Ishikawa (cell line): ENCODE results near the gene BIRC3.

Source experiments
- CEBPB ChIP-seq: IDR thresholded peaks from 2 replicates; pipeline ENCODE4 v1.6.1; 2012
- CREB1 ChIP-seq: IDR thresholded peaks from 2 replicates; pipeline ENCODE4 v1.6.1; 2012; ENCODE audit warnings: low read depth
- EGR1 ChIP-seq: IDR thresholded peaks from 2 replicates; pipeline ENCODE4 v1.6.1; 2012
- EP300 ChIP-seq: IDR thresholded peaks from 2 replicates; pipeline ENCODE4 v1.6.1; 2012; ENCODE audit warnings: borderline replicate concordance
- FOXM1 ChIP-seq: IDR thresholded peaks from 2 replicates; pipeline ENCODE4 v1.6.1; 2012; ENCODE audit warnings: low read depth, borderline replicate concordance
- MAX ChIP-seq: IDR thresholded peaks from 2 replicates; pipeline ENCODE4 v1.6.1; 2012
- NFIC ChIP-seq: IDR thresholded peaks from 2 replicates; pipeline ENCODE4 v1.6.1; 2012
- RAD21 ChIP-seq: IDR thresholded peaks from 2 replicates; pipeline ENCODE4 v1.6.1; 2012; ENCODE audit warnings: low read depth
- REST ChIP-seq: IDR thresholded peaks from 2 replicates; pipeline ENCODE4 v1.6.1; 2012; ENCODE audit warnings: low read depth, mild to moderate bottlenecking
- TAF1 ChIP-seq: IDR thresholded peaks from 2 replicates; pipeline ENCODE4 v1.6.1; 2012; ENCODE audit warnings: low read depth, mild to moderate bottlenecking
- TCF12 ChIP-seq: IDR thresholded peaks from 2 replicates; pipeline ENCODE4 v1.6.1; 2012; ENCODE audit warnings: low read depth
- TEAD4 ChIP-seq: IDR thresholded peaks from 2 replicates; pipeline ENCODE4 v1.6.1; 2012
- USF1 ChIP-seq: IDR thresholded peaks from 2 replicates; pipeline ENCODE4 v1.6.1; 2012
- YY1 ChIP-seq: IDR thresholded peaks from 2 replicates; pipeline ENCODE4 v1.6.1; 2012; ENCODE audit warnings: low read depth
- ZBTB7A ChIP-seq: IDR thresholded peaks from 2 replicates; pipeline ENCODE4 v1.6.1; 2012; ENCODE audit warnings: low read depth

The BIRC3 gene

GRCh38 chr11:102317768-102318103 lies 452 bp downstream of the BIRC3 start:
- TF ChIP-seq CEBPB (no peak), EP300 (no peak), TEAD4 (no peak), USF1 (no peak), REST (no peak), NFIC (no peak), TAF1 (no peak), FOXM1 (no peak), TCF12 (no peak), MAX (no peak), EGR1 (no peak), RAD21 (no peak)

GRCh38 chr11:102318469-102318868 lies 1.2 kb downstream of the BIRC3 start:
- no peak for TF ChIP-seq NFIC
- no peak for TF ChIP-seq TEAD4
- TF ChIP-seq USF1, result no peak
- TF ChIP-seq CREB1, result no peak
- no peak for TF ChIP-seq TAF1
- no peak for TF ChIP-seq MAX
- TF ChIP-seq RAD21, result no peak
- TF ChIP-seq FOXM1, result no peak
- TF ChIP-seq REST, result no peak
- no peak for TF ChIP-seq ZBTB7A
- no peak for TF ChIP-seq EP300
- TF ChIP-seq CEBPB, result no peak
- TF ChIP-seq YY1, result no peak
- no peak for TF ChIP-seq EGR1
- TF ChIP-seq TCF12, result no peak

- TF ChIP-seq RAD21 (no peak), FOXM1 (no peak), TCF12 (no peak), EP300 (no peak), NFIC (no peak), EGR1 (no peak), TEAD4 (no peak), USF1 (no peak), REST (no peak), MAX (no peak), CEBPB (no peak), CREB1 (no peak), YY1 (no peak), TAF1 (no peak), ZBTB7A (no peak)
Measured at GRCh38 chr11:102319544-102319943, 2.3 kb downstream of the BIRC3 start.

GRCh38 chr11:102320188-102320587 lies 2.9 kb downstream of the BIRC3 start:
- TF ChIP-seq MAX (no peak), FOXM1 (no peak), CREB1 (no peak), USF1 (no peak), TCF12 (no peak), EGR1 (no peak), EP300 (no peak), CEBPB (no peak), REST (no peak), YY1 (no peak)
